ENCODE data around the gene MSX2. TPM values are rescaled to one million over a fixed set of nuclear protein-coding genes. Genes with fewer than 3 reads are reported as not detected.

Gene MSX2
- total and polyA plus RNA-seq, 9 donors: 0.27 to 1.5 (median 0.73) TPM

GRCh38 chr5:174733836-174734235 lies 9.5 kb downstream of the MSX2 start:
- WGBS (ENCODE audit: insufficient coverage): 13% methylated on average over 1 of the region's 3 CpGs
- peaks cover 85% of the 10 kb centered on the region for H3K27me3 ChIP-seq (ENCODE audit: control insufficient read depth, insufficient read depth, low read length)
- no peak overlapping the region for H3K27ac ChIP-seq (ENCODE audit: low read length)

GRCh38 chr5:174734571-174735497 lies 10.5 kb downstream of the MSX2 start:
- H3K27me3 ChIP-seq (ENCODE audit: control insufficient read depth, insufficient read depth, low read length): peaks cover 80% of the 10 kb centered on the region
- 2% methylated on average over 19 of the region's 22 CpGs for WGBS (ENCODE audit: insufficient coverage)
- DNase-seq: no peak

More at GRCh38 chr5:174733836-174734235, 9.5 kb downstream of the MSX2 start:
- no peak for DNase-seq
- no peaks in the 10 kb centered on the region for H3K36me3 ChIP-seq (ENCODE audit: control insufficient read depth, insufficient read depth, low read length)
- H3K9me3 ChIP-seq (replicated peaks; ENCODE audit: control insufficient read depth, low read depth, low read length): no peaks in the 10 kb centered on the region
- H3K4me3 ChIP-seq (ENCODE audit: low read length): no peak overlapping the region
- H3K4me1 ChIP-seq (ENCODE audit: control insufficient read depth, insufficient read depth, low read length): peaks cover 12% of the 10 kb centered on the region

GRCh38 chr5:174735498-174736330 lies 11.3 kb downstream of the MSX2 start:
- no peak for DNase-seq
- H3K4me1 ChIP-seq (ENCODE audit: control insufficient read depth, insufficient read depth, low read length): peaks cover 12% of the 10 kb centered on the region
- no peaks in the 10 kb centered on the region for H3K36me3 ChIP-seq (ENCODE audit: control insufficient read depth, insufficient read depth, low read length)
- peaks cover 74% of the 10 kb centered on the region for H3K27me3 ChIP-seq (ENCODE audit: control insufficient read depth, insufficient read depth, low read length)
- no peak overlapping the region for H3K4me3 ChIP-seq (ENCODE audit: low read length)
- no peak overlapping the region for H3K27ac ChIP-seq (ENCODE audit: low read length)
- under 1% methylated on average over 48 of the region's 54 CpGs for WGBS (ENCODE audit: insufficient coverage)
- H3K9me3 ChIP-seq (replicated peaks; ENCODE audit: control insufficient read depth, low read depth, low read length): no peaks in the 10 kb centered on the region

More at GRCh38 chr5:174734571-174735497, 10.5 kb downstream of the MSX2 start:
- Histone ChIP-seq H3K27ac (ENCODE audit: low read length) (no peak overlapping the region), H3K4me3 (ENCODE audit: low read length) (no peak overlapping the region), H3K36me3 (ENCODE audit: control insufficient read depth, insufficient read depth, low read length) (no peaks in the 10 kb centered on the region), H3K9me3 (replicated peaks; ENCODE audit: control insufficient read depth, low read depth, low read length) (no peaks in the 10 kb centered on the region), H3K4me1 (ENCODE audit: control insufficient read depth, insufficient read depth, low read length) (peaks cover 12% of the 10 kb centered on the region)

- Histone ChIP-seq H3K27me3 (ENCODE audit: control insufficient read depth, insufficient read depth, low read length) (peaks cover 68% of the 10 kb centered on the region), H3K4me3 (ENCODE audit: low read length) (no peak overlapping the region), H3K27ac (ENCODE audit: low read length) (no peak overlapping the region), H3K9me3 (replicated peaks; ENCODE audit: control insufficient read depth, low read depth, low read length) (no peaks in the 10 kb centered on the region), H3K36me3 (ENCODE audit: control insufficient read depth, insufficient read depth, low read length) (no peaks in the 10 kb centered on the region), H3K4me1 (ENCODE audit: control insufficient read depth, insufficient read depth, low read length) (peaks cover 12% of the 10 kb centered on the region)
- no peak for DNase-seq
- 8% methylated on average over 3 of the region's 4 CpGs for WGBS (ENCODE audit: insufficient coverage)
These were observed 11.9 kb downstream of the MSX2 start for GRCh38 chr5:174736331-174736721.

GRCh38 chr5:174736777-174737176 lies 12.4 kb downstream of the MSX2 start:
- H3K4me3 ChIP-seq (ENCODE audit: low read length): no peak overlapping the region
- no peak overlapping the region for H3K27ac ChIP-seq (ENCODE audit: low read length)
- no peak for DNase-seq
- no peaks in the 10 kb centered on the region for H3K9me3 ChIP-seq (replicated peaks; ENCODE audit: control insufficient read depth, low read depth, low read length)
- H3K4me1 ChIP-seq (ENCODE audit: control insufficient read depth, insufficient read depth, low read length): peaks cover 10% of the 10 kb centered on the region
- H3K27me3 ChIP-seq (ENCODE audit: control insufficient read depth, insufficient read depth, low read length): peaks cover 63% of the 10 kb centered on the region
- 55% methylated on average over 1 of the region's 1 CpG for WGBS (ENCODE audit: insufficient coverage)
- no peaks in the 10 kb centered on the region for H3K36me3 ChIP-seq (ENCODE audit: control insufficient read depth, insufficient read depth, low read length)

- Histone ChIP-seq H3K9me3 (replicated peaks; ENCODE audit: control insufficient read depth, low read depth, low read length) (no peaks in the 10 kb centered on the region), H3K4me3 (ENCODE audit: low read length) (no peak overlapping the region), H3K27ac (ENCODE audit: low read length) (no peak overlapping the region), H3K27me3 (ENCODE audit: control insufficient read depth, insufficient read depth, low read length) (peaks cover 57% of the 10 kb centered on the region), H3K4me1 (ENCODE audit: control insufficient read depth, insufficient read depth, low read length) (peaks cover 4% of the 10 kb centered on the region), H3K36me3 (ENCODE audit: control insufficient read depth, insufficient read depth, low read length) (no peaks in the 10 kb centered on the region)
- 33% methylated on average over 7 of the region's 15 CpGs for WGBS (ENCODE audit: insufficient coverage)
- DNase-seq: peak; percentile 40
These were observed 12.9 kb downstream of the MSX2 start for GRCh38 chr5:174737330-174737729.

- H3K4me1 ChIP-seq (ENCODE audit: control insufficient read depth, insufficient read depth, low read length): no peaks in the 10 kb centered on the region
- peaks cover 38% of the 10 kb centered on the region for H3K27me3 ChIP-seq (ENCODE audit: control insufficient read depth, insufficient read depth, low read length)
- H3K4me3 ChIP-seq (ENCODE audit: low read length): no peak overlapping the region
- no peaks in the 10 kb centered on the region for H3K9me3 ChIP-seq (replicated peaks; ENCODE audit: control insufficient read depth, low read depth, low read length)
- no peak overlapping the region for H3K27ac ChIP-seq (ENCODE audit: low read length)
- no peaks in the 10 kb centered on the region for H3K36me3 ChIP-seq (ENCODE audit: control insufficient read depth, insufficient read depth, low read length)
- DNase-seq: no peak
- no CpG with 5 or more reads among the region's 5 CpGs for WGBS (ENCODE audit: insufficient coverage)
These were observed 17.0 kb downstream of the MSX2 start for GRCh38 chr5:174741352-174741751.

- H3K9me3 ChIP-seq (replicated peaks; ENCODE audit: control insufficient read depth, low read depth, low read length): no peaks in the 10 kb centered on the region
- no CpG with 5 or more reads among the region's 2 CpGs for WGBS (ENCODE audit: insufficient coverage)
- no peaks in the 10 kb centered on the region for H3K36me3 ChIP-seq (ENCODE audit: control insufficient read depth, insufficient read depth, low read length)
- H3K4me3 ChIP-seq (ENCODE audit: low read length): no peak overlapping the region
- no peaks in the 10 kb centered on the region for H3K4me1 ChIP-seq (ENCODE audit: control insufficient read depth, insufficient read depth, low read length)
- no peak for DNase-seq
- H3K27me3 ChIP-seq (ENCODE audit: control insufficient read depth, insufficient read depth, low read length): peaks cover 43% of the 10 kb centered on the region
- no peak overlapping the region for H3K27ac ChIP-seq (ENCODE audit: low read length)
These were observed 20.5 kb downstream of the MSX2 start for GRCh38 chr5:174744896-174745295.

GRCh38 chr5:174745590-174746103 lies 21.3 kb downstream of the MSX2 start:
- H3K27ac ChIP-seq (ENCODE audit: low read length): no peak overlapping the region
- no peaks in the 10 kb centered on the region for H3K9me3 ChIP-seq (replicated peaks; ENCODE audit: control insufficient read depth, low read depth, low read length)
- H3K4me3 ChIP-seq (ENCODE audit: low read length): no peak overlapping the region
- WGBS (ENCODE audit: insufficient coverage): 22% methylated on average over 8 of the region's 8 CpGs
- peak; percentile 11 for DNase-seq
- H3K36me3 ChIP-seq (ENCODE audit: control insufficient read depth, insufficient read depth, low read length): no peaks in the 10 kb centered on the region
- H3K27me3 ChIP-seq (ENCODE audit: control insufficient read depth, insufficient read depth, low read length): peaks cover 50% of the 10 kb centered on the region
- no peaks in the 10 kb centered on the region for H3K4me1 ChIP-seq (ENCODE audit: control insufficient read depth, insufficient read depth, low read length)

GRCh38 chr5:174750711-174751110 lies 26.3 kb downstream of the MSX2 start:
- 0% methylated on average over 1 of the region's 3 CpGs for WGBS (ENCODE audit: insufficient coverage)
- no peaks in the 10 kb centered on the region for H3K36me3 ChIP-seq (ENCODE audit: control insufficient read depth, insufficient read depth, low read length)
- H3K27ac ChIP-seq (ENCODE audit: low read length): no peak overlapping the region
- DNase-seq: peak; percentile 8
- H3K27me3 ChIP-seq (ENCODE audit: control insufficient read depth, insufficient read depth, low read length): peaks cover 64% of the 10 kb centered on the region
- peak overlapping the region; percentile 29 for H3K4me3 ChIP-seq (ENCODE audit: low read length)
- H3K4me1 ChIP-seq (ENCODE audit: control insufficient read depth, insufficient read depth, low read length): no peaks in the 10 kb centered on the region
- no peaks in the 10 kb centered on the region for H3K9me3 ChIP-seq (replicated peaks; ENCODE audit: control insufficient read depth, low read depth, low read length)
